Osteocyte (in vitro differentiated cells): ENCODE results near the gene EBNA1BP2. TPM values are rescaled to one million over a fixed set of nuclear protein-coding genes. Genes with fewer than 3 reads are reported as not detected.
A peak's percentile ranks its signal among the peaks of the same experiment; 100 is the strongest.

Experiments used
- DNase-seq: peaks from one replicate; pipeline ENCODE4 v3.0.0; 2021; ENCODE audit warnings: mixed read lengths; ENCODE audit not compliant: unreplicated experiment; ENCODE audit errors: extremely low spot score
- H3K27ac Mint-ChIP-seq: one replicate; pipeline ENCODE4 v1.8.0; 2021; ENCODE audit warnings: mild to moderate bottlenecking, mixed read lengths; ENCODE audit not compliant: unreplicated experiment
- H3K27me3 Mint-ChIP-seq: one replicate; pipeline ENCODE4 v1.8.0; 2021; ENCODE audit warnings: mixed read lengths; ENCODE audit not compliant: unreplicated experiment
- H3K36me3 Mint-ChIP-seq: one replicate; pipeline ENCODE4 v1.8.0; 2021; ENCODE audit warnings: mixed read lengths; ENCODE audit not compliant: unreplicated experiment
- H3K4me1 Mint-ChIP-seq: one replicate; pipeline ENCODE4 v1.8.0; 2021; ENCODE audit warnings: mixed read lengths; ENCODE audit not compliant: unreplicated experiment
- H3K4me3 Mint-ChIP-seq: one replicate; pipeline ENCODE4 v1.8.0; 2021; ENCODE audit warnings: mild to moderate bottlenecking, moderate library complexity, mixed read lengths; ENCODE audit not compliant: unreplicated experiment
- H3K9me3 Mint-ChIP-seq: one replicate; pipeline ENCODE4 v1.8.0; 2021; ENCODE audit warnings: mixed read lengths; ENCODE audit not compliant: unreplicated experiment
- CTCF ChIP-seq: fragments of 200-600 bp; sonication (generic); IDR thresholded peaks from 2 replicates; pipeline ENCODE4 v1.5.0; 2021; ENCODE audit warnings: antibody characterized with exemption, mild to moderate bottlenecking, moderate library complexity
- total RNA-seq: library from RNA; stranded (reverse); gene quantifications from 2 replicates; pipeline ENCODE4 v1.2.1, GENCODE V29; 2021

EBNA1BP2 gene
- total RNA-seq, 1 donor from 2014 or later: 38.3 TPM

GRCh38 chr1:43135857-43136781 is 36.0 kb downstream of the EBNA1BP2 start:
- Mint-ChIP-seq H3K9me3 (peaks cover 21% of the 10 kb centered on the region), H3K27ac (no peak overlapping the region), H3K4me3 (no peak overlapping the region), H3K36me3 (peaks cover 19% of the 10 kb centered on the region), H3K27me3 (no peaks in the 10 kb centered on the region), H3K4me1 (peaks cover 16% of the 10 kb centered on the region)
- no peak for DNase-seq
- TF ChIP-seq CTCF: no peak

GRCh38 chr1:43134640-43135039 is 37.5 kb downstream of the EBNA1BP2 start:
- DNase-seq: no peak
- H3K4me1 Mint-ChIP-seq: peaks cover 16% of the 10 kb centered on the region
- no peaks in the 10 kb centered on the region for H3K27me3 Mint-ChIP-seq
- H3K9me3 Mint-ChIP-seq: peaks cover 15% of the 10 kb centered on the region
- TF ChIP-seq CTCF: no peak
- peaks cover 20% of the 10 kb centered on the region for H3K36me3 Mint-ChIP-seq
- peak overlapping the region; percentile 79 for H3K27ac Mint-ChIP-seq
- no peak overlapping the region for H3K4me3 Mint-ChIP-seq

GRCh38 chr1:43134068-43134467 is 38.0 kb downstream of the EBNA1BP2 start:
- H3K9me3 Mint-ChIP-seq: peaks cover 10% of the 10 kb centered on the region
- peaks cover 15% of the 10 kb centered on the region for H3K36me3 Mint-ChIP-seq
- H3K4me1 Mint-ChIP-seq: peaks cover 16% of the 10 kb centered on the region
- H3K27me3 Mint-ChIP-seq: no peaks in the 10 kb centered on the region
- H3K27ac Mint-ChIP-seq: peak overlapping the region; percentile 79
- no peak for DNase-seq
- H3K4me3 Mint-ChIP-seq: peak overlapping the region; percentile 38
- no peak for TF ChIP-seq CTCF

- Mint-ChIP-seq H3K4me3 (no peak overlapping the region), H3K9me3 (peaks cover 7% of the 10 kb centered on the region), H3K36me3 (peaks cover 19% of the 10 kb centered on the region), H3K4me1 (peaks cover 11% of the 10 kb centered on the region), H3K27me3 (no peaks in the 10 kb centered on the region), H3K27ac (no peak overlapping the region)
- no peak for DNase-seq
- no peak for TF ChIP-seq CTCF
These were observed 42.7 kb downstream of the EBNA1BP2 start for GRCh38 chr1:43129426-43129825.

- Mint-ChIP-seq H3K27me3 (no peaks in the 10 kb centered on the region), H3K4me1 (peaks cover 5% of the 10 kb centered on the region), H3K9me3 (peaks cover 3% of the 10 kb centered on the region), H3K4me3 (no peak overlapping the region), H3K27ac (no peak overlapping the region), H3K36me3 (peaks cover 16% of the 10 kb centered on the region)
- no peak for TF ChIP-seq CTCF
- no peak for DNase-seq
These were observed 43.3 kb downstream of the EBNA1BP2 start for GRCh38 chr1:43128816-43129215.
